GM10266 (cell line): ENCODE results near the gene CHRNA1.
A peak's percentile ranks its signal among the peaks of the same experiment; 100 is the strongest.

Experiments
- DNase-seq: peaks from one replicate; pipeline ENCODE4 v3.0.0; 2012; ENCODE audit errors: extremely low spot score
- TF ChIP-seq, protein P1 (sequence below): IDR thresholded peaks from 2 replicates; pipeline ENCODE4 v1.5.1; 2012; ENCODE audit warnings: mild to moderate bottlenecking, low read depth; ENCODE audit not compliant: control insufficient read depth, insufficient read depth; ENCODE audit errors: missing control alignments

CHRNA1 gene

DNA sequence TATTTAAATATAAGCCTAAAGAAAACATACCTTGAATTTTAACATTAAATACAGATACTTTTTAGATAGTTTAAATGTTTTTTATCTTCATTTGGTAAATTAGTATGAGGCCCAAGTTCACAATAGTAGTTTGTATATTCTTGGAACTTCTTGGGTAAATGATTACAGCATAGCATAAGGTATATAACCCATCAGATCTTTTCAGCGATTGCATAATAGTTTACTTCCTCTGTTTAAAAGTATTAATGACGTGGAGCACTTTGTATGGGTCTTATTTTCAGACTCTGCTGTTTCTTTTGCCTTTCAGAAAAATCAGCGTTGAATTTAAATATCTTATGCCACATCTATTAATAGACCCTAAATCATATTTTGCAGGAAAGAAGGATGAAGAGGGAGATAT, 60.2 kb downstream of the CHRNA1 start:
- no peak for DNase-seq

DNA sequence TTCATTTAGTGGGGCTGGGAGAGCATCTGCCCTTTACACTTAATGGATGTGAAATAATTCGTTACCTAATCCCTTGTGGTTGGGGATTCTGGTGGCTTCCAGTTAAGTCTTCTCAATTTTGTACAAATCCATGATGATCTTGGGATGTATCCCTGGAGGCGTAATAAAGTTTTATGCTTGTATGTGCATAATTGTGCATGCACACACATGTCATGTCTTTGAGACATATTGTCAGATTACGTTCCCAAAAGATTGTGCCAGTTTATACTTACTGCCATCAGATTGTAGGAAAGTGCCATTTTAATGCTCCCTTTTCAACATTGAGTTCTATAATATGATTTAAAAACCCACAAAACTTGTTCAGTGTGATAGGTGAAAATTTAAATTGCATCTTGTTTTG, 60.8 kb downstream of the CHRNA1 start:
- TF ChIP-seq, protein P1, sequence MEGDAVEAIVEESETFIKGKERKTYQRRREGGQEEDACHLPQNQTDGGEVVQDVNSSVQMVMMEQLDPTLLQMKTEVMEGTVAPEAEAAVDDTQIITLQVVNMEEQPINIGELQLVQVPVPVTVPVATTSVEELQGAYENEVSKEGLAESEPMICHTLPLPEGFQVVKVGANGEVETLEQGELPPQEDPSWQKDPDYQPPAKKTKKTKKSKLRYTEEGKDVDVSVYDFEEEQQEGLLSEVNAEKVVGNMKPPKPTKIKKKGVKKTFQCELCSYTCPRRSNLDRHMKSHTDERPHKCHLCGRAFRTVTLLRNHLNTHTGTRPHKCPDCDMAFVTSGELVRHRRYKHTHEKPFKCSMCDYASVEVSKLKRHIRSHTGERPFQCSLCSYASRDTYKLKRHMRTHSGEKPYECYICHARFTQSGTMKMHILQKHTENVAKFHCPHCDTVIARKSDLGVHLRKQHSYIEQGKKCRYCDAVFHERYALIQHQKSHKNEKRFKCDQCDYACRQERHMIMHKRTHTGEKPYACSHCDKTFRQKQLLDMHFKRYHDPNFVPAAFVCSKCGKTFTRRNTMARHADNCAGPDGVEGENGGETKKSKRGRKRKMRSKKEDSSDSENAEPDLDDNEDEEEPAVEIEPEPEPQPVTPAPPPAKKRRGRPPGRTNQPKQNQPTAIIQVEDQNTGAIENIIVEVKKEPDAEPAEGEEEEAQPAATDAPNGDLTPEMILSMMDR, result no peak
- DNase-seq, result no peak

More for the DNA sequence above, 60.2 kb downstream of the CHRNA1 start:
- TF ChIP-seq, protein P1, result no peak

DNA sequence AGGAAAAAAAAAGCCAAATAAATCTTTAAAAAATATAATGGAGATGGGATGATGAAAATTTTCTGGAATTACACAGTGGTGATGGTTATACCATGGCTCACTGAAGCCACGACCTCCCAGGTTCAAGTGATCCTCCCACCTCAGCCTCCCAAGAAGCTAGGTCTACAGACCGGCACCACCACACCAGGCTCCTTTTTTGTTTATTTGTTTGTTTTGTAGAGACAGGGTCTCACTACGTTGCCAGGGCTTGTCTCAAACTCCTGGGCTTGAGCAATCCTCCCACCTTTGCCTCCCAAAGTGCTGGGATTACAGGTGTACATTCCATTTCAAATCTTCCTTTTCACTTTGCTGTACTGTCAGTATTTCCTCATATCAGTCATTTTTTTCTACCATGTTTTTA, 61.7 kb downstream of the CHRNA1 start:
- DNase-seq, result no peak
- TF ChIP-seq, protein P1, result no peak

DNA sequence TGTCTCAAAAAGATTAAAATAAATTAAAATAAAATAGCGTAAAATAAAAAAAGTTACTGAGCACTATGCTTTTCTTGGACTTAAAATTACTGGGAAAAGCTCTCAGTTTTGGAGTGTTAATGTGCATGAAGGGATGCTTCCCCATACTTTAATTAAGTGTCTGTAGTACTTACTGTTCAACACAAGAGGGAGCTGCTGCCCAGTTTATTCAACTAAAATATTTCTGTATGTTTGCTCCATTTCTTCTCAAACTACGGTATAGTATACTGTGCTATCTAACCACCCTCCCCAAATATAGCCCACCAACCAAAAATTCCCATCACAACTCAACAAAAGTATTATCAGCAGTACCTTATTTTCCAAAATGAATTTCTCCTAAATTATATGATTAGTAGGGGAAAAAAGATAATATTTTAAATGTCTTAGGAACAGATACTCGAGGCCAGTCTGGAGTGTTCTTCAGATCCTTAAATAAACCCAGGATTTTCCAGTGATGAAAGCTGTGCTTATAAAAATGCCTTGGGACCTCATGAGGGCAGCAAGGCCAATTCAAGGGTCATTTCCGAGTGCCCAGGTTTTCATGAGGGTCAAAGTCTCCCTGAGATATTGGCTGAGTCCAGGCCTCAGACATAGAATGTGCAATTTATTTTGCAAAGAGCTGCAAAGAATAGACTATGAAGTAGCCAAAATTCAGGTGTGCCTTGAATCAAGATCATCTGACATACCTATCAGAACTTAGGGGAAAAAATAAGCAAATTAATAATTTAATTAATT, 64.1 kb downstream of the CHRNA1 start:
- peak; percentile 74 for DNase-seq
- TF ChIP-seq, protein P1, result peak; percentile 65
